ENCODE measurements around the gene CCDC87.
"Not testable (repeated sequence)": the region's sequence is repeated elsewhere in the genome, so short reads cannot be mapped to it uniquely, and the experiment has no call there.

Gene CCDC87

DNA sequence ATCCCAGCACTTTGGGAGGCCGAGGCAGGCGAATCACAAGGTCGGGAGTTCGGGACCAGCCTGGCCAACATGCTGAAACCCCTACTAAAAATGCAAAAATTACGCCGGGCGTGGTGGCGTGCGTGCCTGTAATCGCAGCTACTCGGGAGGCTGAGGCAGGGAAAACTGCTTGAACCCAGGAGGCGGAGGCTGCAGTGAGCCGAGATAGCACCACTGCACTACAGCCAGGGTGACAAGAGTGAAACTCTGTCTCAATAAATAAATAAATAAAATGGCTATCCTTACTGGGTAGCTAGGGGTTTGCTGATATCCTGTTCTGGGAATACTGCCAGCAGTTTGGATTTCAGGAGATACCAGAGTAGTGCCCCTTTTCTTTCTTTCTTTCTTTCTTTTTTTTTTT, 21.2 kb upstream of the CCDC87 start:
- no peaks in the 10 kb centered on the region for H3K9me3 ChIP-seq (ENCODE audit: control insufficient read depth, insufficient read depth, low read length)
- H3K27me3 ChIP-seq (ENCODE audit: control insufficient read depth, insufficient read depth, low read length) = no peaks in the 10 kb centered on the region
- H3K27ac ChIP-seq (ENCODE audit: low read length) = no peak overlapping the region
- no peaks in the 10 kb centered on the region for H3K36me3 ChIP-seq (ENCODE audit: control insufficient read depth, insufficient read depth, low read length)
- DNase-seq (ENCODE audit: low read depth, low spot score) = no peak
- no peaks in the 10 kb centered on the region for H3K4me1 ChIP-seq (ENCODE audit: control insufficient read depth, insufficient read depth, low read length)
- no CpG with 5 or more reads among the region's 13 CpGs for WGBS (ENCODE audit: insufficient coverage, insufficient read length)
- no peak overlapping the region for H3K4me3 ChIP-seq (ENCODE audit: low read length)

DNA sequence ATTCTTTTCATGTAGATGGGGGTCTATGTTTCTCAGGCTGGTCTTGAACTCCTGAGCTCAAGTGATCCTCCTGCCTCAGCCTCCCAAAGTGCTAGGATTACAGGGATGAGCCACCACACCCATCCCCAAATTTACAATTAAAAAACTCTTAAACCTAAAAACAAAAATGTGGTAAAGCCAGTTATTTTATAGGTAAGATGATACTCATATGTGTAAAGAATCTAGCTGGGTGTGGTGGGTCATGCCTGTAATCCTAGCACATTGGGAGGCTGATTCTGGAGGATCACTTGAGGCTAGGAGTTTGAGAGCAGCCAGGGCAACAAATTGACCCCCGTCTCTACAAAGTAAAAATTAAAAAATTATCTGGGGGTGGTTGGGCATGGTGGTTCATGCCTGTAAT, 19.6 kb upstream of the CCDC87 start:
- Histone ChIP-seq H3K27ac (ENCODE audit: low read length) (no peak overlapping the region), H3K4me1 (ENCODE audit: control insufficient read depth, insufficient read depth, low read length) (no peaks in the 10 kb centered on the region), H3K9me3 (ENCODE audit: control insufficient read depth, insufficient read depth, low read length) (no peaks in the 10 kb centered on the region), H3K27me3 (ENCODE audit: control insufficient read depth, insufficient read depth, low read length) (no peaks in the 10 kb centered on the region), H3K36me3 (ENCODE audit: control insufficient read depth, insufficient read depth, low read length) (no peaks in the 10 kb centered on the region), H3K4me3 (ENCODE audit: low read length) (no peak overlapping the region)
- DNase-seq (ENCODE audit: low read depth, low spot score) = no peak
- WGBS (ENCODE audit: insufficient coverage, insufficient read length) = no CpG with 5 or more reads among the region's 1 CpG

DNA sequence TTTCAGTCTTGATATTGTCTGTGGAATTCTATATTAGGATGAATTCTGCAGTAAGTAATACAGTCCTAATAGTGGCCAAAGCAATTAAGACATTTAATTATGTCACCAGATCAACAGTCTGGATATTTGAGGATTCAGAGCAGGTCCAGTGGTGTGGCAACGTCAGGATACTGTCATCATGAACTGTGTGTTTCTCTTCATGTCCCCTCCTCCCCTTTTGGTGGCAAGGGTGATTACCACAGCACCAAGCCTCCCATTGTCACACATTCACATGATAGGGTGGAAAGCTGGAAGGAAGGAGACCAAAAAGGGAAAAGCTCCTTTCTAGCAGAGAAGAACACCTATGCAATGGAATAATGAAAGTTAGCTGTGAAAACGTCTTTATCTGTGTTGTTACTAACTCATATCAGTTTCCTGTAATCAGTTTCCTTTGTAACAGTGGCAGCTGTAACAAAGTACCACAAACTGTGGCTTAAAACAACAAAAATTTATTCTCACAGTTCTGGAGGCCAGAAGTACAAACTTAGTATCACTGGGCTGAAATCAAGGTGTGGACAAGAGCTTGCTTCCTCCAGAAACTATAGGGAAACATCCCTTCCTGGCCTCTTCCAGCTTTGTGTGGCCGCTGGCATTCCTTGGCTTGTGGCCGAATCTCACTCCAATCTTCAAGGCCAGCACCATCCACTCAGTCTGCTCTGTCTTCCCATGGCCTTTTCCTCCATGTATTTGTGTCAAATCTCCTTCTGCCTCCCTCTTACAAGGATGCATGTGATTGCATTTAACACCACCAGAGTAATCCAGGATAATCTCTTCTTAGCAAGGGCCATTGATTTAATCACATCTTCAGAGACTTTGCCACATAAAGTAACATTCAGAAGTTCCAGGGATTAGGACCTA, 17.1 kb upstream of the CCDC87 start:
- H3K4me3 ChIP-seq (ENCODE audit: low read length) = no peak overlapping the region
- 0 out of 2 replicates have a peak, but pooled peaks cover 3% of the 10 kb centered on the region for H3K36me3 ChIP-seq (ENCODE audit: control insufficient read depth, insufficient read depth, low read length)
- no peak overlapping the region for H3K27ac ChIP-seq (ENCODE audit: low read length)
- no peak for DNase-seq (ENCODE audit: low read depth, low spot score)
- no peaks in the 10 kb centered on the region for H3K9me3 ChIP-seq (ENCODE audit: control insufficient read depth, insufficient read depth, low read length)
- no peaks in the 10 kb centered on the region for H3K27me3 ChIP-seq (ENCODE audit: control insufficient read depth, insufficient read depth, low read length)
- H3K4me1 ChIP-seq (ENCODE audit: control insufficient read depth, insufficient read depth, low read length) = no peaks in the 10 kb centered on the region
- no CpG with 5 or more reads among the region's 4 CpGs for WGBS (ENCODE audit: insufficient coverage, insufficient read length)

DNA sequence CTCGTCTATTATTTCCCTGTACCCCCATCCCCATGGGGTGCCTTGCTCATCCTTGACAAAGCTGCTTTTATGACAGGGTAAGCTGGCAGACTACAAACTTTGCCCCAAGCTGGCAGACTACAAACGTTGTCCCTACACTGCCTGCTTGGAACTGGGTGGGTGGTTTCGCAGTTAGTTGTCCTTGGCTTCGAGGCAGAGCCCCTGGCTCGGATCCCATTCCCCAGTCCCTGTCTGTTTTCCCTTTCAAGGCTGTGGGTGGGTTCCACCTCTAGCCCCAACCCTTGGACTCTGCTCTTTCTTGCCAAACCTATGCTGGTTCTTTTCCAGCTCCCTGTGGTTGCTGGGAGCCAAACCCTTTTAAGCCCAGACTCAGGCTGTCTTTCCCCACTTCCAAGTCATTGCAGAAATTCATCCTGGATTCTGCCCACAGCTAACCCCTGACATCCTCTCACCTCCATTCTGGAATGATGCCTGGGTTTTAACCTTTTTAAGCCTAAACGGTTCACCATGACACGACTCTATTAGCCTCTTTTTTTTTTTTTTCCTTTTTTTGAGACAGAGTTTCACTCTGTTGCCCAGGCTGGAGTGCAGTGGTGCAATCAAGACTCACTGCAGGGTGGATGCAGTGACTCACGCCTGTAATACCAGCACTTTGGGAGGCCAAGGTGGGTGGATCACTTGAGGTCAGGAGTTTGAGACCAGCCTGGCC, 14.4 kb upstream of the CCDC87 start:
- no peak for DNase-seq (ENCODE audit: low read depth, low spot score)
- WGBS (ENCODE audit: insufficient coverage, insufficient read length) = no CpG with 5 or more reads among the region's 8 CpGs
- H3K4me3 ChIP-seq (ENCODE audit: low read length) = no peak overlapping the region
- no peaks in the 10 kb centered on the region for H3K4me1 ChIP-seq (ENCODE audit: control insufficient read depth, insufficient read depth, low read length)
- H3K9me3 ChIP-seq (ENCODE audit: control insufficient read depth, insufficient read depth, low read length) = no peaks in the 10 kb centered on the region
- H3K27me3 ChIP-seq (ENCODE audit: control insufficient read depth, insufficient read depth, low read length) = no peaks in the 10 kb centered on the region
- H3K27ac ChIP-seq (ENCODE audit: low read length) = no peak overlapping the region
- peaks cover 5% of the 10 kb centered on the region; the same call in 1 of the 2 replicates for H3K36me3 ChIP-seq (ENCODE audit: control insufficient read depth, insufficient read depth, low read length)

DNA sequence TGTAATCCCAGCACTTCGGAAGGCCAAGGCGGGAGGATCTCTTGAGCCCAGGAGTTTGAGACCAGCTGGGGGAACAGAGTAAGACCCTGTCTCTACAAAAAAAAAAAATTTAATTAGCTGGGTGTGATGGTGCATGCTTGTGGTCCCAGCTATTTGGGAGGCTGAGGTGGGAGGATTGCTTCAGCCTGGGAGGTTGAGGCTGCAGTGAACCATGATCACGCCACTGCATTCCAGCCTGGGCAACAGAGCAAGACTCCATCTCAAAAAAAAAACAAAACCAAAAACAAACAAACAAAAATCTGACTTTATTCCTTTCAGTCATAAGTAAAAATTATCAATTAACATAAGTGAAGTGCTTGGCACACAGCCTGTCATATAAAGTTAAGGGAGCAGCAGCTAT, 13.7 kb upstream of the CCDC87 start:
- no CpG with 5 or more reads among the region's 3 CpGs for WGBS (ENCODE audit: insufficient coverage, insufficient read length)
- H3K36me3 ChIP-seq (ENCODE audit: control insufficient read depth, insufficient read depth, low read length); H3K27ac ChIP-seq (ENCODE audit: low read length); DNase-seq (ENCODE audit: low read depth, low spot score); H3K9me3 ChIP-seq (ENCODE audit: control insufficient read depth, insufficient read depth, low read length); H3K4me3 ChIP-seq (ENCODE audit: low read length); H3K27me3 ChIP-seq (ENCODE audit: control insufficient read depth, insufficient read depth, low read length); H3K4me1 ChIP-seq (ENCODE audit: control insufficient read depth, insufficient read depth, low read length): not testable (repeated sequence)

- Histone ChIP-seq H3K4me1 (ENCODE audit: control insufficient read depth, insufficient read depth, low read length) (no peaks in the 10 kb centered on the region), H3K9me3 (ENCODE audit: control insufficient read depth, insufficient read depth, low read length) (no peaks in the 10 kb centered on the region), H3K36me3 (ENCODE audit: control insufficient read depth, insufficient read depth, low read length) (peaks cover 9% of the 10 kb centered on the region), H3K27ac (ENCODE audit: low read length) (no peak overlapping the region), H3K27me3 (ENCODE audit: control insufficient read depth, insufficient read depth, low read length) (no peaks in the 10 kb centered on the region), H3K4me3 (ENCODE audit: low read length) (no peak overlapping the region)
- WGBS (ENCODE audit: insufficient coverage, insufficient read length) = no CpG with 5 or more reads among the region's 5 CpGs
- no peak for DNase-seq (ENCODE audit: low read depth, low spot score)
These were observed 11.3 kb upstream of the CCDC87 start for GRCh38 chr11:66604155-66604554.

- H3K27ac ChIP-seq (ENCODE audit: low read length) = no peak overlapping the region
- no CpG with 5 or more reads among the region's 6 CpGs for WGBS (ENCODE audit: insufficient coverage, insufficient read length)
- peaks cover 12% of the 10 kb centered on the region for H3K36me3 ChIP-seq (ENCODE audit: control insufficient read depth, insufficient read depth, low read length)
These were observed 10.2 kb upstream of the CCDC87 start for GRCh38 chr11:66603072-66603471.

DNA sequence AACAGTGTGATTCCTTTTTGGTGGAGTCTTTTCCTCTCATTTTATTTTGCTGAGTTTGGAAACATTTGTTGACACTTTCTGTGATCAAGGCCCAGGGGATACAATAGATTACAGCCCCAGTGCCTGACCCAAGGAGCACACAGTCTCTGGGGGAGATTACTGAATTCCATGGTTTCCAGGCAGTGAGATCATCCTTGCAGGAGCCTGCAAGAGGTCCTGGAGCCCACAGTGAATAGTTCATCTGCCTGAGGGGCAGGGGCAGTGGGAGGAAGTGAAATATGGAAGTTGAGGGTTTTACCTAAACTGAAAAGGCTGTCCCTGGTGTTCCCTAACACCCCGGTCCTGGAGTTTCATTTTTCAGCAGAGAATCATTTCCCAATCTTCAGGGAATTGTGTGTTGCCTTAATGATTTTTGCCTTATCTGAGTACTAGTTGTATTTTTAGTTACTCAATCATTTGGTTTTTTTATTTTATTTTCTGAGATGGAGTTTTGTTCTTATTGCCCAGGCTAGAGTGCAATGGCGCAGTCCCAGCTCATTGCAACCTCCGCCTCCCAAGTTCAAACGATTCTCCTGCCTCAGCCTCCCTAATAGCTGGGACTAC, 7.9 kb upstream of the CCDC87 start:
- H3K36me3 ChIP-seq (ENCODE audit: control insufficient read depth, insufficient read depth, low read length) = peaks cover 12% of the 10 kb centered on the region

More at GRCh38 chr11:66603072-66603471, 10.2 kb upstream of the CCDC87 start:
- no peak for DNase-seq (ENCODE audit: low read depth, low spot score)
- no peaks in the 10 kb centered on the region for H3K9me3 ChIP-seq (ENCODE audit: control insufficient read depth, insufficient read depth, low read length)
- no peaks in the 10 kb centered on the region for H3K27me3 ChIP-seq (ENCODE audit: control insufficient read depth, insufficient read depth, low read length)
- no peak overlapping the region for H3K4me3 ChIP-seq (ENCODE audit: low read length)
- H3K4me1 ChIP-seq (ENCODE audit: control insufficient read depth, insufficient read depth, low read length) = no peaks in the 10 kb centered on the region

GRCh38 chr11:66600219-66600618, 7.4 kb upstream of the CCDC87 start:
- no CpG with 5 or more reads among the region's 2 CpGs for WGBS (ENCODE audit: insufficient coverage, insufficient read length)
- Histone ChIP-seq H3K9me3 (ENCODE audit: control insufficient read depth, insufficient read depth, low read length) (no peaks in the 10 kb centered on the region), H3K36me3 (ENCODE audit: control insufficient read depth, insufficient read depth, low read length) (peaks cover 12% of the 10 kb centered on the region), H3K27ac (ENCODE audit: low read length) (no peak overlapping the region), H3K27me3 (ENCODE audit: control insufficient read depth, insufficient read depth, low read length) (no peaks in the 10 kb centered on the region), H3K4me3 (ENCODE audit: low read length) (no peak overlapping the region), H3K4me1 (ENCODE audit: control insufficient read depth, insufficient read depth, low read length) (no peaks in the 10 kb centered on the region)
- DNase-seq (ENCODE audit: low read depth, low spot score) = no peak

More for the DNA sequence above, 7.9 kb upstream of the CCDC87 start:
- no peaks in the 10 kb centered on the region for H3K27me3 ChIP-seq (ENCODE audit: control insufficient read depth, insufficient read depth, low read length)
- H3K4me1 ChIP-seq (ENCODE audit: control insufficient read depth, insufficient read depth, low read length) = no peaks in the 10 kb centered on the region
- DNase-seq (ENCODE audit: low read depth, low spot score) = no peak
- H3K9me3 ChIP-seq (ENCODE audit: control insufficient read depth, insufficient read depth, low read length) = no peaks in the 10 kb centered on the region
- WGBS (ENCODE audit: insufficient coverage, insufficient read length) = no CpG with 5 or more reads among the region's 4 CpGs
- no peak overlapping the region for H3K4me3 ChIP-seq (ENCODE audit: low read length)
- no peak overlapping the region for H3K27ac ChIP-seq (ENCODE audit: low read length)

DNA sequence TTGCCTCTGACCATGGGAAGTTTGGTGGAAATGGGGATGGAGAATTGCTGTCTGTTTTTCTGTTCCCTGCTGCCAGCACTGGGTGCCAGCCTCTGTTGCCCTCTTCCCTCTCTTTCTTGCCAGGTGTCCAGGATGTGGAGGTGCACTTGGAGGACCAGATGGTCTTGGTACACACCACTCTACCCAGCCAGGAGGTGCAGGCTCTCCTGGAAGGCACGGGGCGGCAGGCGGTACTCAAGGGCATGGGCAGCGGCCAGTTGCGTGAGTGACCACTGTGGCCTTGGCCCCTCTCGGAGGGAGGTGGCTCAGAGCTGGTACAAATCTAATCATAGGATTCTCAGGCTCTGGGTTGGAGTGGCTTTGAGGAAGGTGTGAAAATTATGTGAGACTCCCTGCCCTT, 6.1 kb upstream of the CCDC87 start:
- DNase-seq (ENCODE audit: low read depth, low spot score) = no peak
- H3K27ac ChIP-seq (ENCODE audit: low read length) = no peak overlapping the region
- H3K27me3 ChIP-seq (ENCODE audit: control insufficient read depth, insufficient read depth, low read length) = no peaks in the 10 kb centered on the region
- H3K36me3 ChIP-seq (ENCODE audit: control insufficient read depth, insufficient read depth, low read length) = peaks cover 9% of the 10 kb centered on the region
- H3K4me1 ChIP-seq (ENCODE audit: control insufficient read depth, insufficient read depth, low read length) = no peaks in the 10 kb centered on the region
- WGBS (ENCODE audit: insufficient coverage, insufficient read length) = no CpG with 5 or more reads among the region's 6 CpGs
- no peaks in the 10 kb centered on the region for H3K9me3 ChIP-seq (ENCODE audit: control insufficient read depth, insufficient read depth, low read length)
- no peak overlapping the region for H3K4me3 ChIP-seq (ENCODE audit: low read length)
